ENCODE measurements around the gene TMEM242.

The TMEM242 gene

GRCh38 chr6:157244175-157244574 lies 79.1 kb downstream of the TMEM242 start:
- no peak overlapping the region for H3K27ac ChIP-seq (ENCODE audit: low read length)
- no peaks in the 10 kb centered on the region for H3K27me3 ChIP-seq (ENCODE audit: control insufficient read depth, insufficient read depth, low read length)
- H3K4me1 ChIP-seq (ENCODE audit: control insufficient read depth, low read depth, low read length): peaks cover 7% of the 10 kb centered on the region
- no peaks in the 10 kb centered on the region for H3K36me3 ChIP-seq (ENCODE audit: control insufficient read depth, low read depth, low read length)
- no peak overlapping the region for H3K9ac ChIP-seq (ENCODE audit: low read length)
- no peaks in the 10 kb centered on the region for H3K9me3 ChIP-seq (ENCODE audit: control insufficient read depth, low read depth, low read length)
- no peak overlapping the region for H3K4me3 ChIP-seq (ENCODE audit: low read length)

- H3K36me3 ChIP-seq (ENCODE audit: control insufficient read depth, low read depth, low read length): no peaks in the 10 kb centered on the region
- no peaks in the 10 kb centered on the region for H3K9me3 ChIP-seq (ENCODE audit: control insufficient read depth, low read depth, low read length)
- H3K4me1 ChIP-seq (ENCODE audit: control insufficient read depth, low read depth, low read length): peaks cover 7% of the 10 kb centered on the region
- no peak overlapping the region for H3K4me3 ChIP-seq (ENCODE audit: low read length)
- no peak overlapping the region for H3K9ac ChIP-seq (ENCODE audit: low read length)
- H3K27me3 ChIP-seq (ENCODE audit: control insufficient read depth, insufficient read depth, low read length): peaks cover 1% of the 10 kb centered on the region
- no peak overlapping the region for H3K27ac ChIP-seq (ENCODE audit: low read length)
Observed at GRCh38 chr6:157242791-157243190, 80.5 kb downstream of the TMEM242 start.

GRCh38 chr6:157240960-157241311 lies 82.4 kb downstream of the TMEM242 start:
- Histone ChIP-seq H3K27ac (ENCODE audit: low read length) (no peak overlapping the region), H3K27me3 (ENCODE audit: control insufficient read depth, insufficient read depth, low read length) (peaks cover 20% of the 10 kb centered on the region), H3K36me3 (ENCODE audit: control insufficient read depth, low read depth, low read length) (no peaks in the 10 kb centered on the region), H3K4me3 (ENCODE audit: low read length) (no peak overlapping the region), H3K4me1 (ENCODE audit: control insufficient read depth, low read depth, low read length) (peaks cover 11% of the 10 kb centered on the region), H3K9ac (ENCODE audit: low read length) (no peak overlapping the region), H3K9me3 (ENCODE audit: control insufficient read depth, low read depth, low read length) (no peaks in the 10 kb centered on the region)

- Histone ChIP-seq H3K4me1 (ENCODE audit: control insufficient read depth, low read depth, low read length) (peaks cover 11% of the 10 kb centered on the region), H3K27ac (ENCODE audit: low read length) (no peak overlapping the region), H3K36me3 (ENCODE audit: control insufficient read depth, low read depth, low read length) (no peaks in the 10 kb centered on the region), H3K9me3 (ENCODE audit: control insufficient read depth, low read depth, low read length) (no peaks in the 10 kb centered on the region), H3K9ac (ENCODE audit: low read length) (no peak overlapping the region), H3K27me3 (ENCODE audit: control insufficient read depth, insufficient read depth, low read length) (peaks cover 26% of the 10 kb centered on the region), H3K4me3 (ENCODE audit: low read length) (no peak overlapping the region)
Observed at GRCh38 chr6:157240059-157240959, 83.0 kb downstream of the TMEM242 start.

- Histone ChIP-seq H3K9ac (ENCODE audit: low read length) (no peak overlapping the region), H3K27ac (ENCODE audit: low read length) (no peak overlapping the region), H3K4me1 (ENCODE audit: control insufficient read depth, low read depth, low read length) (peaks cover 11% of the 10 kb centered on the region), H3K9me3 (ENCODE audit: control insufficient read depth, low read depth, low read length) (no peaks in the 10 kb centered on the region), H3K36me3 (ENCODE audit: control insufficient read depth, low read depth, low read length) (no peaks in the 10 kb centered on the region), H3K4me3 (ENCODE audit: low read length) (no peak overlapping the region), H3K27me3 (ENCODE audit: control insufficient read depth, insufficient read depth, low read length) (peaks cover 33% of the 10 kb centered on the region)
Observed at GRCh38 chr6:157239671-157240058, 83.7 kb downstream of the TMEM242 start.

All from iPS-18a (cell line).